H1 (cell line): ENCODE measurements around the gene RFX3.

ENCODE experiments used
- ASH2L ChIP-seq: fragments of 200-600, 300-600 bp; sonication (generic); IDR thresholded peaks from one replicate; pipeline ENCODE4 v1.7.1; 2017; ENCODE audit warnings: low read length
- CEBPB ChIP-seq: IDR thresholded peaks from 2 replicates; pipeline ENCODE4 v1.6.1; 2012; ENCODE audit warnings: low read depth, low read length
- GABPA ChIP-seq: IDR thresholded peaks from 2 replicates; pipeline ENCODE4 v1.6.1; 2011; ENCODE audit warnings: mild to moderate bottlenecking, low read length, moderate library complexity, borderline replicate concordance; ENCODE audit not compliant: insufficient read depth
- JUND ChIP-seq: IDR thresholded peaks from 2 replicates; pipeline ENCODE4 v1.6.1; 2011; ENCODE audit warnings: mild to moderate bottlenecking, improper control_type of control experiment, low read length
- NRF1 ChIP-seq: IDR thresholded peaks from 2 replicates; pipeline ENCODE4 v1.6.1; 2011; ENCODE audit warnings: mild to moderate bottlenecking, low read depth, low read length, improper control_type of control experiment
- POLR2AphosphoS5 ChIP-seq: IDR thresholded peaks from 2 replicates; pipeline ENCODE4 v1.6.1; 2011; ENCODE audit warnings: low read depth, low read length
- TF ChIP-seq, protein P1 (sequence below): IDR thresholded peaks from 2 replicates; pipeline ENCODE4 v1.6.1; 2011; ENCODE audit warnings: low read depth, mild to moderate bottlenecking, low read length; ENCODE audit not compliant: insufficient read depth
- TF ChIP-seq, protein P2 (sequence below): IDR thresholded peaks from 2 replicates; pipeline ENCODE4 v1.6.1; 2012; ENCODE audit warnings: inconsistent platforms
- TF ChIP-seq, protein P3 (sequence below), 3 experiments: IDR thresholded peaks; 1 replicate in 2 of 3; 2 replicates in 1 of 3; pipeline versions ENCODE4 v1.5.1 to v1.6.1; 2011; ENCODE audit warnings: low read length in 3 of 3, mild to moderate bottlenecking in 3 of 3, inconsistent platforms in 2 of 3, low read depth in 1 of 3, moderate library complexity in 1 of 3; ENCODE audit not compliant: insufficient read depth in 1 of 3; ENCODE audit errors: control extremely low read depth in 1 of 3

DNA sequence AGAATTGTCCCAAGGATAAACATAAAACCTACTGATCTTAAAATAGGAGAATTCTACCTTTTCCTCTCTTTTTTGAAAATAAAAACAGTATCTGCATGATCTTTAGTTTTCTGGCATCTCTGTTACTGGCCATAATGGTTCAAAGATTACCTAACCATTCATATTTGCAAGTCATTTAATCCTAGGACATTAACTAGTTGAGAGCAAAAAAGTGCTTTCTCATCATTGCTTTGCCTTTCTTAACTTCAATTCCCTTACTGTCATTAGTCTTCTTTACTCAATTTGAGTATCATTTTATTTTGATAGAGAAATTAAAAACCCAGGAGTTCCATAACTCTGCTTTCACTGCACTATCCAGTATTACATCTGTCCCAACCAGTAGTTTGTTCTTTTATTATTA, 68.6 kb downstream of the RFX3 start:
- TF ChIP-seq GABPA (no peak), CEBPB (no peak), NRF1 (no peak), JUND (no peak), POLR2AphosphoS5 (no peak), ASH2L (no peak)
- TF ChIP-seq, protein P1, sequence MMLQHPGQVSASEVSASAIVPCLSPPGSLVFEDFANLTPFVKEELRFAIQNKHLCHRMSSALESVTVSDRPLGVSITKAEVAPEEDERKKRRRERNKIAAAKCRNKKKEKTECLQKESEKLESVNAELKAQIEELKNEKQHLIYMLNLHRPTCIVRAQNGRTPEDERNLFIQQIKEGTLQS, result no peak
- TF ChIP-seq, protein P2, sequence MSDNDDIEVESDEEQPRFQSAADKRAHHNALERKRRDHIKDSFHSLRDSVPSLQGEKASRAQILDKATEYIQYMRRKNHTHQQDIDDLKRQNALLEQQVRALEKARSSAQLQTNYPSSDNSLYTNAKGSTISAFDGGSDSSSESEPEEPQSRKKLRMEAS, result no peak
- TF ChIP-seq, protein P3, sequence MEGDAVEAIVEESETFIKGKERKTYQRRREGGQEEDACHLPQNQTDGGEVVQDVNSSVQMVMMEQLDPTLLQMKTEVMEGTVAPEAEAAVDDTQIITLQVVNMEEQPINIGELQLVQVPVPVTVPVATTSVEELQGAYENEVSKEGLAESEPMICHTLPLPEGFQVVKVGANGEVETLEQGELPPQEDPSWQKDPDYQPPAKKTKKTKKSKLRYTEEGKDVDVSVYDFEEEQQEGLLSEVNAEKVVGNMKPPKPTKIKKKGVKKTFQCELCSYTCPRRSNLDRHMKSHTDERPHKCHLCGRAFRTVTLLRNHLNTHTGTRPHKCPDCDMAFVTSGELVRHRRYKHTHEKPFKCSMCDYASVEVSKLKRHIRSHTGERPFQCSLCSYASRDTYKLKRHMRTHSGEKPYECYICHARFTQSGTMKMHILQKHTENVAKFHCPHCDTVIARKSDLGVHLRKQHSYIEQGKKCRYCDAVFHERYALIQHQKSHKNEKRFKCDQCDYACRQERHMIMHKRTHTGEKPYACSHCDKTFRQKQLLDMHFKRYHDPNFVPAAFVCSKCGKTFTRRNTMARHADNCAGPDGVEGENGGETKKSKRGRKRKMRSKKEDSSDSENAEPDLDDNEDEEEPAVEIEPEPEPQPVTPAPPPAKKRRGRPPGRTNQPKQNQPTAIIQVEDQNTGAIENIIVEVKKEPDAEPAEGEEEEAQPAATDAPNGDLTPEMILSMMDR (IDR thresholded peaks at IDR 0.05; ENCODE audit: control extremely low read depth in 1 of 3, insufficient read depth in 1 of 3, low read depth in 1 of 3, low read length in 3 of 3), result no peak
